ENCODE results near the gene LGALS7B.

DNA sequence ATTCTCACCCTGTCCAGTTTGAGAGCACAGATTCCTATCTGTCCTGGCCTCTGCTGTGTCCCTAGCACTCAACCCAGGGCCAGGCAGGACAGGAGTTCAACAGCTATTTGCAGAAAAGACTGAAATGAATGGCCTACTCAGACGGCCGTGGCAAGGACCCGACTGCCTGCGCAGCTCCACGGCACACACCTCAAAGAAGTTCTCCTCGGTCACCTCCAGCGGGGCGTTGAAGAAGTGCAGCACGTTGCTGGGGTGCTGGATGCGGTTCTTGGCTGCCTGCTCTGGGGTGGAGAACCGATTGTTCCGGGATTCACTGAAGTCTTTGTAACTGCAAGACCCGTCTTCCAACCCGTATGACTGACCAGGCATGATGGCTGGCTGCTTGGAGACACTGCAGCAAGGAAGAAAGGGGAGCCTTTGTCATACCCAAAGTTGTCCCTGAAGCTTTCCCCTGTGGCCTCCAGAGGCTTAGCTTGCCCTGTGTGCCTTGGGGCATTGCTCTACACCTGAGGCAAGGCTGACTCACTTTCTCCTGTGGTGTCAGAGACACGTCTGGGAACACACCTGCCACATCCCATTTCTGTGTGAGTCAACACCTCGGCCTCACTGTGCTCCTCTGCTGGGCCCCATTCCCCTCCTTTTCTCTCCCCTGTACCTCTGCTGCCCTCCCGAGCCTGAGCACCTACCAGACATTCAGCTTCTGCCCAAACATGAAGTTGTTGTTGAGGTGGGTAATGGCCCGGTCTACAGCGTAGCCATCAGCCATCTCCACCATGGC, 49.4 kb downstream of the LGALS7B start:
- TF ChIP-seq, protein P1, sequence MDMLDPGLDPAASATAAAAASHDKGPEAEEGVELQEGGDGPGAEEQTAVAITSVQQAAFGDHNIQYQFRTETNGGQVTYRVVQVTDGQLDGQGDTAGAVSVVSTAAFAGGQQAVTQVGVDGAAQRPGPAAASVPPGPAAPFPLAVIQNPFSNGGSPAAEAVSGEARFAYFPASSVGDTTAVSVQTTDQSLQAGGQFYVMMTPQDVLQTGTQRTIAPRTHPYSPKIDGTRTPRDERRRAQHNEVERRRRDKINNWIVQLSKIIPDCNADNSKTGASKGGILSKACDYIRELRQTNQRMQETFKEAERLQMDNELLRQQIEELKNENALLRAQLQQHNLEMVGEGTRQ (IDR thresholded peaks at IDR 0.05; ENCODE audit: borderline replicate concordance, low read depth, low read length), result no peak
- TF ChIP-seq, protein P2, sequence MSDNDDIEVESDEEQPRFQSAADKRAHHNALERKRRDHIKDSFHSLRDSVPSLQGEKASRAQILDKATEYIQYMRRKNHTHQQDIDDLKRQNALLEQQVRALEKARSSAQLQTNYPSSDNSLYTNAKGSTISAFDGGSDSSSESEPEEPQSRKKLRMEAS (IDR thresholded peaks at IDR 0.05; ENCODE audit: low read depth), result no peak
- no peak for TF ChIP-seq GABPA (IDR thresholded peaks at IDR 0.05; ENCODE audit: low read depth)
- TF ChIP-seq MXI1 (IDR thresholded peaks at IDR 0.05; ENCODE audit: low read depth, low read length), result no peak
- TF ChIP-seq RAD21 (IDR thresholded peaks at IDR 0.05; ENCODE audit: low read length), result no peak
- TF ChIP-seq, protein P3, sequence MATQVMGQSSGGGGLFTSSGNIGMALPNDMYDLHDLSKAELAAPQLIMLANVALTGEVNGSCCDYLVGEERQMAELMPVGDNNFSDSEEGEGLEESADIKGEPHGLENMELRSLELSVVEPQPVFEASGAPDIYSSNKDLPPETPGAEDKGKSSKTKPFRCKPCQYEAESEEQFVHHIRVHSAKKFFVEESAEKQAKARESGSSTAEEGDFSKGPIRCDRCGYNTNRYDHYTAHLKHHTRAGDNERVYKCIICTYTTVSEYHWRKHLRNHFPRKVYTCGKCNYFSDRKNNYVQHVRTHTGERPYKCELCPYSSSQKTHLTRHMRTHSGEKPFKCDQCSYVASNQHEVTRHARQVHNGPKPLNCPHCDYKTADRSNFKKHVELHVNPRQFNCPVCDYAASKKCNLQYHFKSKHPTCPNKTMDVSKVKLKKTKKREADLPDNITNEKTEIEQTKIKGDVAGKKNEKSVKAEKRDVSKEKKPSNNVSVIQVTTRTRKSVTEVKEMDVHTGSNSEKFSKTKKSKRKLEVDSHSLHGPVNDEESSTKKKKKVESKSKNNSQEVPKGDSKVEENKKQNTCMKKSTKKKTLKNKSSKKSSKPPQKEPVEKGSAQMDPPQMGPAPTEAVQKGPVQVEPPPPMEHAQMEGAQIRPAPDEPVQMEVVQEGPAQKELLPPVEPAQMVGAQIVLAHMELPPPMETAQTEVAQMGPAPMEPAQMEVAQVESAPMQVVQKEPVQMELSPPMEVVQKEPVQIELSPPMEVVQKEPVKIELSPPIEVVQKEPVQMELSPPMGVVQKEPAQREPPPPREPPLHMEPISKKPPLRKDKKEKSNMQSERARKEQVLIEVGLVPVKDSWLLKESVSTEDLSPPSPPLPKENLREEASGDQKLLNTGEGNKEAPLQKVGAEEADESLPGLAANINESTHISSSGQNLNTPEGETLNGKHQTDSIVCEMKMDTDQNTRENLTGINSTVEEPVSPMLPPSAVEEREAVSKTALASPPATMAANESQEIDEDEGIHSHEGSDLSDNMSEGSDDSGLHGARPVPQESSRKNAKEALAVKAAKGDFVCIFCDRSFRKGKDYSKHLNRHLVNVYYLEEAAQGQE (IDR thresholded peaks at IDR 0.05; ENCODE audit: low read depth, low read length), result no peak
- TF ChIP-seq CHD2 (IDR thresholded peaks at IDR 0.05; ENCODE audit: low read length, partially characterized antibody), result no peak
- no peak for TF ChIP-seq POLR2AphosphoS5 (IDR thresholded peaks at IDR 0.05; ENCODE audit: low read depth, low read length)

All from SK-N-SH (cell line).